GM21447 (cell line): ENCODE measurements around the gene CNGA4.
"Not testable (repeated sequence)": the region's sequence is repeated elsewhere in the genome, so short reads cannot be mapped to it uniquely, and the experiment has no call there.

ENCODE experiments used
- ATAC-seq: cut with Tn5 transposase; IDR thresholded peaks from one replicate; pipeline ENCODE4 v1.9.1; 2021; ENCODE audit not compliant: unreplicated experiment

Gene CNGA4

GRCh38 chr11:6258571-6259081, 19.7 kb downstream of the CNGA4 start:
- no peak for ATAC-seq

GRCh38 chr11:6260207-6260726, 21.4 kb downstream of the CNGA4 start:
- ATAC-seq, result no peak

GRCh38 chr11:6263662-6264061, 24.8 kb downstream of the CNGA4 start:
- no peak for ATAC-seq

- ATAC-seq, result no peak
Observed at GRCh38 chr11:6268820-6269219, 29.9 kb downstream of the CNGA4 start.

- ATAC-seq, result no peak
Observed at GRCh38 chr11:6269994-6270393, 31.1 kb downstream of the CNGA4 start.

- ATAC-seq, result no peak
Observed at GRCh38 chr11:6270584-6271246, 31.8 kb downstream of the CNGA4 start.

- ATAC-seq, result no peak
Observed at GRCh38 chr11:6271598-6271997, 32.7 kb downstream of the CNGA4 start.

- no peak for ATAC-seq
Observed at GRCh38 chr11:6273188-6273587, 34.3 kb downstream of the CNGA4 start.

- not testable (repeated sequence) for ATAC-seq
Observed at GRCh38 chr11:6280809-6281208, 41.9 kb downstream of the CNGA4 start.

GRCh38 chr11:6283453-6284023, 44.6 kb downstream of the CNGA4 start:
- no peak for ATAC-seq

GRCh38 chr11:6284250-6284649, 45.4 kb downstream of the CNGA4 start:
- ATAC-seq, result no peak

- no peak for ATAC-seq
Observed at GRCh38 chr11:6285019-6285418, 46.1 kb downstream of the CNGA4 start.
